Measurements from ENCODE around the gene FRRS1L.

FRRS1L gene

GRCh38 chr9:109082091-109082620 lies 84.9 kb downstream of the FRRS1L start:
- DNase-seq (ENCODE audit: low spot score): no peak
- TF ChIP-seq CTCF (conservative IDR thresholded peaks at IDR 0.05; ENCODE audit: low read depth): no peak
- POLR2A ChIA-PET (ENCODE audit: low non-redundant PET): interaction anchor here (0.6 kb wide), 1 partner anchor 38 kb away, joined by 3 read pairs; no protein-coding TSS in a partner anchor
- no peak overlapping the region for H3K27ac ChIP-seq
- CTCF ChIA-PET: interaction anchor here (1.0 to 2.7 kb wide), 3 partner anchors 36 to 247 kb away, joined by 3 to 8 read pairs (median 3); no protein-coding TSS in a partner anchor
